GM12865 (cell line): Measurements from ENCODE around the gene BCAS4.

Source experiments
- DNase-seq: peaks from one replicate; pipeline ENCODE4 v3.0.0; 2010; ENCODE audit warnings: low read depth
- H3K4me3 ChIP-seq: 2 replicates; pipeline ENCODE4 v1.5.1; 2011; ENCODE audit warnings: mild to moderate bottlenecking, low read depth, low read length, control low read depth
- CTCF ChIP-seq: IDR thresholded peaks from 2 replicates; pipeline ENCODE4 v1.5.1; 2011; ENCODE audit warnings: low read length, control low read depth, low read depth, inconsistent platforms; ENCODE audit not compliant: insufficient read depth; ENCODE audit errors: missing control alignments

Gene BCAS4

GRCh38 chr20:50804437-50805348 is 9.8 kb downstream of the BCAS4 start:
- DNase-seq: peak; percentile 62
- no peak for TF ChIP-seq CTCF
- peak overlapping the region; percentile 40 for H3K4me3 ChIP-seq

GRCh38 chr20:50805349-50805684 is 10.5 kb downstream of the BCAS4 start:
- DNase-seq: no peak
- H3K4me3 ChIP-seq: peak overlapping the region; percentile 40
- TF ChIP-seq CTCF: no peak

GRCh38 chr20:50806126-50806768 is 11.4 kb downstream of the BCAS4 start:
- TF ChIP-seq CTCF: no peak
- no peak for DNase-seq
- no peak overlapping the region for H3K4me3 ChIP-seq

- no peak for TF ChIP-seq CTCF
Measured at GRCh38 chr20:50810063-50810462, 15.2 kb downstream of the BCAS4 start.

DNA sequence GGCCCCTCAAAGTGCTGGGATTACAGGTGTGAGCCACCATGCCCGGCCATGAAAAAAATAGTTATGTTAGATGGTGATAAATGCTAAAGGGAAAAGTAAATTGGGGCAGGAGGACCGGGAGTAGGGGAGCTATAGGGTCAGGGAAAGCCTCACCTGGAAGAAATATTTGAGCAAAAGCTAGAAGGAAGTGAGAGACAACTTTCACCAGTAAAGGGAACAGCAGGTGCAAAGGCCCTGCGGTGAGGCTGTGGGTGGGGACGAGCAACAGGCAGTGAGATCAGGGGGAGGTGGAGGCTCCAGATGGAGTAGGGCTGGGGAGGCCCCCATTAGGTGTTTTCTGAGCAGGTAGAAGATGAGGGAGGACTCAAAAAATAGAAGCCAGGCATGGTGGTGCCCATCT is 16.0 kb downstream of the BCAS4 start:
- peak; percentile 81 for DNase-seq
- H3K4me3 ChIP-seq: peak overlapping the region; percentile 33
- TF ChIP-seq CTCF: no peak

More at GRCh38 chr20:50810063-50810462, 15.2 kb downstream of the BCAS4 start:
- H3K4me3 ChIP-seq: peak overlapping the region; percentile 42
- peak; percentile 31 for DNase-seq

- no peak for TF ChIP-seq CTCF
- DNase-seq: peak; percentile 60
- no peak overlapping the region for H3K4me3 ChIP-seq
Measured at GRCh38 chr20:50813101-50813643, 18.3 kb downstream of the BCAS4 start.
